ENCODE results near the gene DYNC1I2.

DYNC1I2 gene

GRCh38 chr2:171785450-171785849, 98.2 kb downstream of the DYNC1I2 start:
- DNase-seq (ENCODE audit: low spot score): no peak

GRCh38 chr2:171787333-171788072, 100.2 kb downstream of the DYNC1I2 start:
- no peak for DNase-seq (ENCODE audit: low spot score)

- DNase-seq (ENCODE audit: low spot score): no peak
Measured at GRCh38 chr2:171788316-171788993, 101.2 kb downstream of the DYNC1I2 start.

- no peak for DNase-seq (ENCODE audit: low spot score)
Measured at GRCh38 chr2:171789956-171790355, 102.7 kb downstream of the DYNC1I2 start.

DNA sequence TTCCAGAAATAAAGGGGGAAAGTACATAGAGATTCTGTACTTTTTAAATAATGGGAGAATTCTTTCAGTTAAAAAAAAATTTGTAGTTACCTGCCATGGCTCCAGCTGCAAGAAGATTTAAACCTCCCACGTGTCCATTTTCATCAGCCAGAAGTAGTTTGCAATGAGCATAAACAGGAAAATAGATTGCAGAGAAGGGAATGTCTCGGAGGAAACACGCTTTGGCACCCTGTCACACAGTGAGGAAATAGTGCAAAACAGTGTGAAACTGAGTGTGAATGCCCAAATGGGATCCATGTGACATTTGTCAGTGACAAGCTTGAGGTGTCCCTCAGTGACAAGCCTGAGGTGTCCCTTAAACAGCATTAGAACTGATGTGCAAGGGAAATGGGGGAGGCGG, 104.1 kb downstream of the DYNC1I2 start:
- no peak for DNase-seq (ENCODE audit: low spot score)

- no peak for DNase-seq (ENCODE audit: low spot score)
Measured at GRCh38 chr2:171792157-171792556, 104.9 kb downstream of the DYNC1I2 start.

- DNase-seq (ENCODE audit: low spot score): no peak
Measured at GRCh38 chr2:171792886-171793580, 105.8 kb downstream of the DYNC1I2 start.

DNA sequence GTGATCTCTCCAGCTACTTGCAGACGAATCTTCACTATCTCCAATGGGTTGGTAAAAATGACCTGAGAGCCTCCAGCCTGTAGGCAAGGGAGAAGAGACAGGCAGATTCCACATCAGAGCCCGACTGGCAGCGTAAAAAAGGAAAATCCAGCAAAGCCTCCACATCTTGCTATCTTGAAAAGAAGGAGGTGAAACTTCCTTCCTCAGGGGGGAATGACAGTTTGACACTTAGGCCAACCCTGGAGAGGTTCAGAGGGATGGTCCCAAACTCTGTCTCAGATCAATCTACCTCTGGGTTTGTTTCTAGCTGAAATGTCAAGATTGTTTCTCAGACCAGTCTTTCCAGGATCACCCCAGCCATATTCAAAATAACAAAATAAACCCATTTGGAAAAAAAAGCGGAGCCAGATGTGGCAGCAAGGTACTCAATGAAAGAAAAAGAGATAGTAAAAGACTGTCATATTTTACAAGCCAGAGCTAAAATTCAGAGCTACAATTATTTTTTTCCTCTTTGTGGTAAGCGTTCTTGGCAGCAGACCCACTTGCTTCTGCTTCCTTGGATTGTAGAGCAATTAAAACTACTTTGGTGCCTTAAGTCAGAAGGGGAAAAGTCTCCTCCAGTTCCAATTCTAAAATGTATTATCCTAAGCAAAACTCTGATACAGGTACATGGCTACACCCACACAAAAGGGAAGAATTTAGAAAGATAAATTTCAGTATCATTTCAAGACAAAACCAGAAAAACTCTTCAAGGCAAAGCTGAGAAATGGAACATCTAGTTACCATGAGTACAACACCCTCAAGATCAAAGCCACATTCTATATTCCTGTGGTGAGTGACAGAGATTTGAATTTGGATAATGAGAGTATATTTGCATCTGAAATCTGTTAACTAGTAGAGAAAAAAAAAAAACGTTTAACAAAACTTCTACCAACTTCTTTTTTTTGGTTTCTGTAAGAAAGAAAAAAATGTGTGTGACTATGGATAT, 106.7 kb downstream of the DYNC1I2 start:
- DNase-seq (ENCODE audit: low spot score): no peak

DNA sequence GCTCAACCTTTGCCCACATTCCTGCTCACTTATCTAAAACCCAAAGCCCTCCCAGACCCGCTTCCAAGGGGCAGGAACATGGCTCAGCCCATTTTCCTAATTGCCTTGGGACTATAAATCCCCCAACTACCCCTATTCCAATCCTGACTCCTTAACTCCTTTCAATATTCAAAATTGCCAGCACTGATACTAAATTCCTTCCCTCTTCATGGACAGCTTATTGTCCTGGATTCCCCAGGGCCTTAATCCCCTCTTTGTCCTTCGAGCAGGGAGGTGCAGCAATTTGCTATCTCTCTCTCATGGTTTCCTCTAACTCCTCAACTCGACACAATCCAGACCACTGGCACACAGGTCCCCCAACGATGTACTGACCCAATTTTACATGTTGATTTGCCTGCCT, 107.6 kb downstream of the DYNC1I2 start:
- DNase-seq (ENCODE audit: low spot score): no peak
